HepG2 (cell line): ENCODE results near the gene MCM3. TPM values are rescaled to one million over a fixed set of nuclear protein-coding genes. Genes with fewer than 3 reads are reported as not detected.
A peak's percentile ranks its signal among the peaks of the same experiment; 100 is the strongest.

Experiments
- ATAC-seq: fragments of 200-7000 bp; cut with Tn5 transposase; 3 replicates; pipeline ENCODE4 v1.9.1; 2020; ENCODE audit warnings: mild to moderate bottlenecking, moderate library complexity
- BruUV-seq: library from RNA; stranded (reverse); fragments of 400-500 nt; replicated peaks from 2 replicates; lab custom pipeline; 2021; lab: Mats Ljungman, UMichigan
- CTCF ChIA-PET: fragments of 300-600 bp; formaldehyde crosslinking; extraction: SDS; loops from one replicate; lab custom pipeline; 2021; ENCODE audit warnings: low total read pairs, inconsistent platforms, low intra/inter-chr PET ratio; lab: Yijun Ruan, JAX
- POLR2A ChIA-PET: fragments of 350-600 bp; sonication (Branson Sonifier 250); formaldehyde crosslinking; loops from one replicate; lab custom pipeline; 2020; ENCODE audit warnings: antibody characterized with exemption, inconsistent platforms; lab: Yijun Ruan, JAX
- DNase-seq: peaks from one replicate; pipeline ENCODE4 v3.0.0-alpha.2; 2015; ENCODE audit warnings: low spot score
- FAIRE-seq: peaks from 3 replicates; lab custom pipeline; 2011; peaks lifted over from hg19 to GRCh38; lab: Jason Lieb, UNC
- H2AFZ ChIP-seq: one replicate; pipeline ENCODE4 v1.6.1; 2011; ENCODE audit warnings: low read length, inconsistent platforms
- H3K27ac ChIP-seq: fragments of 300-600 bp; 3 replicates; pipeline ENCODE4 v1.8.0; 2011; ENCODE audit warnings: mixed run types, mild to moderate bottlenecking, mixed read lengths, low read length, inconsistent platforms; ENCODE audit not compliant: insufficient read depth; ENCODE audit errors: extremely low read length
- H3K27me3 ChIP-seq, 2 experiments: fragments of 200-600 bp in 1 of 2; 2 replicates in 1 of 2; 3 replicates in 1 of 2; pipeline versions ENCODE4 v1.6.0 to v1.8.0; 2011; ENCODE audit warnings: low read length in 2 of 2, mild to moderate bottlenecking in 2 of 2, moderate library complexity in 2 of 2, inconsistent platforms in 1 of 2; ENCODE audit not compliant: insufficient read depth in 2 of 2, control insufficient read depth in 1 of 2
- H3K36me3 ChIP-seq, 2 experiments: fragments of 200-600 bp in 1 of 2; replicated peaks in 1 of 2; 2 replicates in 1 of 2; 3 replicates in 1 of 2; pipeline versions ENCODE4 v1.5.1 to v1.8.0; 2011; ENCODE audit warnings: low read length in 2 of 2, inconsistent platforms in 1 of 2; ENCODE audit not compliant: insufficient read depth in 2 of 2, control insufficient read depth in 1 of 2
- H3K4me1 ChIP-seq: 2 replicates; pipeline ENCODE4 v1.5.1; 2012; ENCODE audit warnings: low read length, inconsistent platforms; ENCODE audit not compliant: insufficient read depth
- H3K4me2 ChIP-seq: 2 replicates; pipeline ENCODE4 v1.6.0; 2011; ENCODE audit warnings: low read depth, low read length, inconsistent platforms
- H3K4me3 ChIP-seq, 3 experiments: fragments of 200-600 bp in 1 of 3; sonication (generic), shearing (Covaris generic) in 1 of 3; replicated peaks in 1 of 3; 2 replicates each; pipeline ENCODE4 v1.5.1; 2011 to 2016; ENCODE audit warnings: low read length in 3 of 3, inconsistent platforms in 2 of 3, low read depth in 2 of 3, mild to moderate bottlenecking in 2 of 3, control low read depth in 1 of 3, mixed read lengths in 1 of 3; ENCODE audit not compliant: insufficient read depth in 1 of 3
- H3K79me2 ChIP-seq: one replicate; pipeline ENCODE4 v1.6.1; 2011; ENCODE audit warnings: low read length, inconsistent platforms; ENCODE audit not compliant: insufficient read depth
- H3K9ac ChIP-seq: 2 replicates; pipeline ENCODE4 v1.6.0; 2011; ENCODE audit warnings: mild to moderate bottlenecking, low read depth, low read length, inconsistent platforms; ENCODE audit not compliant: insufficient read depth
- H3K9me3 ChIP-seq: 2 replicates; pipeline ENCODE4 v1.5.1; 2012; ENCODE audit warnings: mild to moderate bottlenecking, low read length
- H4K20me1 ChIP-seq: 2 replicates; pipeline ENCODE4 v1.6.0; 2011; ENCODE audit warnings: inconsistent platforms, mild to moderate bottlenecking, low read length, moderate library complexity; ENCODE audit not compliant: insufficient read depth
- CHD2 ChIP-seq: IDR thresholded peaks from 2 replicates; pipeline ENCODE4 v1.6.1; 2011; ENCODE audit warnings: low read depth, low read length, improper control_type of control experiment
- ISL2 ChIP-seq: sonication (generic); formaldehyde crosslinking; IDR thresholded peaks from 2 replicates; pipeline ENCODE4 v1.5.0; 2020; ENCODE audit warnings: missing genetic modification reagents
- NFE2L2 ChIP-seq: fragments of 150-350 bp; IDR thresholded peaks from 2 replicates; pipeline ENCODE4 v1.6.1; 2014; ENCODE audit warnings: low read length
- NKX3-1 ChIP-seq: sonication (generic); formaldehyde crosslinking; IDR thresholded peaks from 2 replicates; pipeline ENCODE4 v1.5.0; 2020; ENCODE audit warnings: missing genetic modification reagents
- ZNF280D ChIP-seq: sonication (generic); formaldehyde crosslinking; IDR thresholded peaks from 2 replicates; pipeline ENCODE4 v1.5.1; 2020; ENCODE audit warnings: mild to moderate bottlenecking, missing genetic modification reagents
- ZNF44 ChIP-seq: sonication (generic); formaldehyde crosslinking; IDR thresholded peaks from 2 replicates; pipeline ENCODE4 v1.5.1; 2020; ENCODE audit warnings: mild to moderate bottlenecking, missing genetic modification reagents
- ZNF552 ChIP-seq: sonication (generic); formaldehyde crosslinking; IDR thresholded peaks from 2 replicates; pipeline ENCODE4 v1.9.0; 2022; ENCODE audit warnings: missing genetic modification reagents, mild to moderate bottlenecking, borderline replicate concordance
- ZNF670 ChIP-seq: sonication (generic); formaldehyde crosslinking; IDR thresholded peaks from 2 replicates; pipeline ENCODE4 v1.8.0; 2022; ENCODE audit warnings: mild to moderate bottlenecking, missing genetic modification reagents, borderline replicate concordance
- WGBS: methylation state at CpG from one replicate; pipeline ENCODE4 v1.1.6; 2017; ENCODE audit warnings: low lambda C conversion rate; 5-methylcytosine and 5-hydroxymethylcytosine counted together
- in situ Hi-C: cut with HindIII; loops from 2 replicates; pipeline ENCODE4 v1.10.0; 2017; ENCODE audit warnings: low pct_unique_long_range_greater_than_20kb; ENCODE audit not compliant: extremely low pct_ligation_motif_present
- intact Hi-C: fragments of 100-400 bp; cut with micrococcal nuclease; formaldehyde crosslinking; loops from one replicate; pipeline ENCODE4 v1.10.0; 2022; ENCODE audit not compliant: unreplicated experiment
- polyA plus RNA-seq, 8 experiments: library from polyadenylated mRNA; depleted of rRNA in 3 of 8; stranded (reverse) in 7 of 8; unstranded in 1 of 8; fragments of >200 nt; fragmentation: Illumina TruSeq in 4 of 8; extraction: Trizol in 4 of 8; gene quantifications; 2 replicates each; pipeline versions ENCODE4 v1.2.1 to v1.2.3, GENCODE V29; 2011 to 2016; ENCODE audit warnings: low read depth in 4 of 8, missing spikeins in 1 of 8, mixed read lengths in 1 of 8; ENCODE audit not compliant: insufficient read depth in 1 of 8
- total RNA-seq, 5 experiments: library from RNA; depleted of rRNA; stranded (reverse); fragments of >200 nt; fragmentation: Illumina TruSeq; extraction: Trizol; gene quantifications; 2 replicates each; pipeline ENCODE4 v1.2.3, GENCODE V29; 2016; ENCODE audit warnings: low read depth in 1 of 5
- TF ChIP-seq, protein P1 (sequence below): sonication (generic); formaldehyde crosslinking; IDR thresholded peaks from 2 replicates; pipeline ENCODE4 v1.8.1; 2023; ENCODE audit warnings: mild to moderate bottlenecking, missing genetic modification reagents, borderline replicate concordance
- TF ChIP-seq, protein P2 (sequence below): sonication (generic); formaldehyde crosslinking; IDR thresholded peaks from 2 replicates; pipeline ENCODE4 v1.4.0; 2020; ENCODE audit warnings: missing genetic modification reagents, borderline replicate concordance

MCM3 gene
- total and polyA plus RNA-seq, 2 of the 13 experiments (the other 11 are each of a cell fraction or from before 2014, with no cell fraction given): 164 to 288 TPM

GRCh38 chr6:52303178-52303577, 18.6 kb upstream of the MCM3 start (continued):
- TF ChIP-seq ZNF280D: no peak
- TF ChIP-seq, protein P1, sequence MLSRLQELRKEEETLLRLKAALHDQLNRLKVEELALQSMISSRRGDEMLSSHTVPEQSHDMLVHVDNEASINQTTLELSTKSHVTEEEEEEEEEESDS (CRISPR knock-in tag): no peak
- no peak for TF ChIP-seq ZNF552 (CRISPR knock-in tag)
- TF ChIP-seq, protein P2, sequence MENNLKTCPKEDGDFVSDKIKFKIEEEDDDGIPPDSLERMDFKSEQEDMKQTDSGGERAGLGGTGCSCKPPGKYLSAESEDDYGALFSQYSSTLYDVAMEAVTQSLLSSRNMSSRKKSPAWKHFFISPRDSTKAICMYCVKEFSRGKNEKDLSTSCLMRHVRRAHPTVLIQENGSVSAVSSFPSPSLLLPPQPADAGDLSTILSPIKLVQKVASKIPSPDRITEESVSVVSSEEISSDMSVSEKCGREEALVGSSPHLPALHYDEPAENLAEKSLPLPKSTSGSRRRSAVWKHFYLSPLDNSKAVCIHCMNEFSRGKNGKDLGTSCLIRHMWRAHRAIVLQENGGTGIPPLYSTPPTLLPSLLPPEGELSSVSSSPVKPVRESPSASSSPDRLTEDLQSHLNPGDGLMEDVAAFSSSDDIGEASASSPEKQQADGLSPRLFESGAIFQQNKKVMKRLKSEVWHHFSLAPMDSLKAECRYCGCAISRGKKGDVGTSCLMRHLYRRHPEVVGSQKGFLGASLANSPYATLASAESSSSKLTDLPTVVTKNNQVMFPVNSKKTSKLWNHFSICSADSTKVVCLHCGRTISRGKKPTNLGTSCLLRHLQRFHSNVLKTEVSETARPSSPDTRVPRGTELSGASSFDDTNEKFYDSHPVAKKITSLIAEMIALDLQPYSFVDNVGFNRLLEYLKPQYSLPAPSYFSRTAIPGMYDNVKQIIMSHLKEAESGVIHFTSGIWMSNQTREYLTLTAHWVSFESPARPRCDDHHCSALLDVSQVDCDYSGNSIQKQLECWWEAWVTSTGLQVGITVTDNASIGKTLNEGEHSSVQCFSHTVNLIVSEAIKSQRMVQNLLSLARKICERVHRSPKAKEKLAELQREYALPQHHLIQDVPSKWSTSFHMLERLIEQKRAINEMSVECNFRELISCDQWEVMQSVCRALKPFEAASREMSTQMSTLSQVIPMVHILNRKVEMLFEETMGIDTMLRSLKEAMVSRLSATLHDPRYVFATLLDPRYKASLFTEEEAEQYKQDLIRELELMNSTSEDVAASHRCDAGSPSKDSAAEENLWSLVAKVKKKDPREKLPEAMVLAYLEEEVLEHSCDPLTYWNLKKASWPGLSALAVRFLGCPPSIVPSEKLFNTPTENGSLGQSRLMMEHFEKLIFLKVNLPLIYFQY (CRISPR knock-in tag): no peak

DNA sequence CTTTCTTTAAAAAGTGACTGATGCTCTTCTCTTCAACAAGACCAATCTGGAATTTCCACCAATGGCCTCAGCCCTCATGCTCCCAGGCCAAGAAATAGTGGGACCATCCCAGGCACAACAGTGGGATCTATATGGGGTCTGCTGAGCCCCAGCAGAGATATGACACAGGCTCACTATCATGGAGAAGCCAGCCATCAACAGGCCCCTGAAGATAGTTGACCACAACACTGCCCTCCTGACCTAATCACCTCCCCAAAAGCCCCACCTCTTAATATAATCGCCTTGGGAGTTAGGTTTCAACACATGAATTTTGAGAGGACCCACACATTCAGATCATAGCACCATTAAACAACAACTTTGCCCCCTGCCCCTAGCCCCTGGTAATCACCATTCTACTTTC, 16.8 kb upstream of the MCM3 start:
- Histone ChIP-seq H3K27ac (no peak overlapping the region), H3K27me3 (no peaks in the 10 kb centered on the region), H4K20me1 (no peaks in the 10 kb centered on the region), H3K4me3 (no peak overlapping the region), H2AFZ (no peak overlapping the region), H3K36me3 (no peaks in the 10 kb centered on the region), H3K9me3 (peaks cover 15% of the 10 kb centered on the region; the same call in 1 of the 2 replicates), H3K4me1 (peaks cover 73% of the 10 kb centered on the region), H3K4me2 (no peak overlapping the region), H3K79me2 (no peaks in the 10 kb centered on the region), H3K9ac (no peak overlapping the region)
- TF ChIP-seq ZNF670: no peak
- 0 out of 2 replicates have a peak, but pooled peaks have one; percentile 9 for TF ChIP-seq NKX3-1
- no peak for TF ChIP-seq NFE2L2
- TF ChIP-seq CHD2: no peak
- TF ChIP-seq ZNF44 (CRISPR knock-in tag): no peak
- 0 out of 2 replicates have a peak, but pooled peaks have one; percentile 9 for TF ChIP-seq ISL2 (CRISPR knock-in tag)
- ATAC-seq (no peak), FAIRE-seq (no peak), DNase-seq (no peak)
- 91% methylated on average over 1 of the region's 1 CpG for WGBS
- POLR2A ChIA-PET: no interaction called here
- in situ Hi-C loops: no loop called here
- CTCF ChIA-PET: no interaction called here
- BruUV-seq: no TSS peak
- intact Hi-C loops: loop anchor here (5.0 kb wide), 1 partner anchor 61 kb away; the partner anchor contains the start of gene PAQR8
